Ovary (tissue), 9 donors: Measurements from ENCODE around the gene CCDC194. TPM values are rescaled to one million over a fixed set of nuclear protein-coding genes. Genes with fewer than 3 reads are reported as not detected.

Source experiments
- DNase-seq, 5 donors: peaks; one replicate each; pipeline ENCODE4 v3.0.0-alpha.2; 2019 to 2020
- H3K27ac ChIP-seq, 2 donors: fragments of 200-600 bp; one replicate each; pipeline versions ENCODE4 v1.5.1 to v1.8.0; 2019 to 2022
- H3K27me3 ChIP-seq: fragments of 200-600 bp; one replicate; pipeline ENCODE4 v1.8.0; 2022
- H3K36me3 ChIP-seq: fragments of 200-600 bp; sonication (generic); one replicate; pipeline ENCODE4 v1.5.1; 2019
- H3K4me1 ChIP-seq: one replicate; pipeline ENCODE4 v1.8.1; 2013; ENCODE audit warnings: mild to moderate bottlenecking, moderate library complexity; ENCODE audit not compliant: insufficient read depth
- H3K4me3 ChIP-seq: fragments of 200-600 bp; sonication (generic); one replicate; pipeline ENCODE4 v1.5.1; 2017
- H3K9me3 ChIP-seq, 2 donors: fragments of 200-600 bp in 1 of 2; sonication (generic) in 1 of 2; one replicate each; pipeline versions ENCODE4 v1.5.1 to v1.8.1; 2013 to 2019; ENCODE audit warnings: mild to moderate bottlenecking in 1 of 2, moderate library complexity in 1 of 2
- CTCF ChIP-seq, 3 donors: fragments of 450-650 bp in 2 of 3; fragments of 200-600 bp in 1 of 3; IDR thresholded peaks; one replicate each; pipeline versions ENCODE4 v1.5.1 to v1.8.0; 2016 to 2022; ENCODE audit warnings: antibody characterized with exemption in 3 of 3, mild to moderate bottlenecking in 1 of 3
- EP300 ChIP-seq: sonication (generic); formaldehyde crosslinking; IDR thresholded peaks from one replicate; pipeline ENCODE4 v1.6.1; 2017; ENCODE audit warnings: antibody characterized with exemption
- POLR2A ChIP-seq: fragments of 450-650 bp; IDR thresholded peaks from one replicate; pipeline ENCODE4 v1.6.1; 2017; ENCODE audit warnings: antibody characterized with exemption, mild to moderate bottlenecking, moderate library complexity
- WGBS, 3 donors: extraction: QIAGEN DNeasy Blood & Tissue Kit in 1 of 3; methylation state at CpG; one replicate each; pipeline versions ENCODE4 v1.1.5 to v1.1.7; 2013 to 2017; 5-methylcytosine and 5-hydroxymethylcytosine counted together
- intact Hi-C, 4 donors: fragments of 100-400 bp; cut with DNase I; formaldehyde crosslinking; loops; one replicate each; pipeline versions ENCODE4 v1.11.0 to v1.15.1; 2022 to 2023
- polyA plus RNA-seq, 2 donors: library from polyadenylated mRNA; stranded (reverse); fragments of 200-250 nt in 1 of 2; fragments of 350-450 nt in 1 of 2; fragmentation: Illumina TruSeq in 1 of 2; extraction: RNeasy Lipid Tissue Mini Kit (QIAGEN cat#74804) in 1 of 2; gene quantifications; one replicate each; pipeline ENCODE4 v1.2.3, GENCODE V29; 2013 to 2014
- total RNA-seq, 7 donors: library from RNA; depleted of rRNA in 2 of 7; stranded (reverse); fragments of >200 nt in 2 of 7; fragmentation: NEBNext Ultra II Directional in 3 of 7; extraction: Animal tissue kit (Norgen Biotek cat#: 25700) in 3 of 7; gene quantifications; one replicate each; pipeline versions ENCODE4 v1.1.0 to v1.2.4, GENCODE V29; 2016 to 2023
- donor health status: DM: no; HTN: no; CAD: no; lungs with moderate emphysema.
- donor health status: DM: no; HTN: no; CAD: no.
- donor health status: Bipolar disorder and iron deficiency.
- donor health status: DM: yes; HTN: yes; CAD: no.
- donor health status: DM: no; HTN: no; CAD: no.
- donor health status: DM: yes; HTN: yes; CAD: no.

Gene CCDC194
- total and polyA plus RNA-seq, 9 donors: 0.69 to 13.6 (median 5.7) TPM

- Histone ChIP-seq H3K27me3 (no peaks in the 10 kb centered on the region), H3K4me3 (no peak overlapping the region), H3K27ac (no peak overlapping the region), H3K4me1 (peaks cover 5% of the 10 kb centered on the region), H3K9me3 (no peaks in the 10 kb centered on the region), H3K36me3 (no peaks in the 10 kb centered on the region)
- DNase-seq: no peak
- TF ChIP-seq CTCF (IDR thresholded peaks at IDR 0.05) (no peak), EP300 (no peak), POLR2A (no peak)
- intact Hi-C loops: loop anchor here in 1 of 4 donors (10.0 kb wide), 1 partner anchor 123 kb away; the partner anchor contains the start of gene NXNL1
- WGBS, 3 donors: 85 to 89% (median 87%) methylated on average over 15 of the region's 15 CpGs
These were observed 52.6 kb downstream of the CCDC194 start for GRCh38 chr19:17341386-17341785.

- TF ChIP-seq EP300 (no peak), POLR2A (no peak), CTCF (IDR thresholded peaks at IDR 0.05) (no peak)
- no peaks in the 10 kb centered on the region for H3K9me3 ChIP-seq
- no peak for DNase-seq
- no peaks in the 10 kb centered on the region for H3K27me3 ChIP-seq
- no peaks in the 10 kb centered on the region for H3K36me3 ChIP-seq
- 64 to 75% (median 67%) methylated on average over 14 to 17 of the region's 17 CpGs for WGBS, 3 donors
- H3K27ac ChIP-seq: no peak overlapping the region
- H3K4me3 ChIP-seq: no peak overlapping the region
- intact Hi-C loops: loop anchor here in 1 of 4 donors (10.0 kb wide), 1 partner anchor 124 kb away; the partner anchor contains the start of gene NXNL1
- peaks cover 5% of the 10 kb centered on the region for H3K4me1 ChIP-seq
These were observed 53.1 kb downstream of the CCDC194 start for GRCh38 chr19:17340871-17341357.

Other genes with a start within 250 kb of the CCDC194 start
- gene USE1, start 178.8 kb downstream of the CCDC194 start, total RNA-seq: 10 to 100 TPM; 23.8 to 42.1 (median 30.9) TPM
- 10 to 100 TPM; 15.8 to 50.3 TPM for gene USE1, start 178.8 kb downstream of the CCDC194 start, polyA plus RNA-seq
- gene OCEL1, start 168.0 kb downstream of the CCDC194 start, total RNA-seq: 10 to 100 TPM in 6 of 7 donors, 1 to 10 TPM in 1; 6.4 to 39.8 (median 20.3) TPM
- gene OCEL1, start 168.0 kb downstream of the CCDC194 start, polyA plus RNA-seq: 10 to 100 TPM; 16.7 to 18.6 TPM
- 10 to 100 TPM; 21.5 to 46.4 (median 28.4) TPM for gene NR2F6, start 148.3 kb downstream of the CCDC194 start, total RNA-seq
- gene NR2F6, start 148.3 kb downstream of the CCDC194 start, polyA plus RNA-seq: 10 to 100 TPM in 1 of 2 donors, 1 to 10 TPM in 1; 3.7 to 10.5 TPM
- gene USHBP1, start 129.5 kb downstream of the CCDC194 start, total RNA-seq: 1 to 10 TPM; 1.5 to 7.0 (median 2.0) TPM
- gene USHBP1, start 129.5 kb downstream of the CCDC194 start, polyA plus RNA-seq: 1 to 10 TPM; 1.1 to 8.9 TPM
- gene BABAM1, start 126.8 kb downstream of the CCDC194 start, total RNA-seq: 10 to 100 TPM; 37.4 to 74.8 (median 57.8) TPM
- gene BABAM1, start 126.8 kb downstream of the CCDC194 start, polyA plus RNA-seq: 10 to 100 TPM; 62.6 to 99.1 TPM
- 1 to 10 TPM in 4 of 7 donors, under 1 TPM in 3; 0.23 to 1.6 (median 1.4) TPM for gene ANKLE1, start 112.3 kb downstream of the CCDC194 start, total RNA-seq
- under 1 TPM; 0.12 to 0.65 TPM for gene ANKLE1, start 112.3 kb downstream of the CCDC194 start, polyA plus RNA-seq
- 10 to 100 TPM; 12.4 to 25.1 (median 19.1) TPM for gene ABHD8, start 90.8 kb downstream of the CCDC194 start, total RNA-seq
- 10 to 100 TPM in 1 of 2 donors, under 1 TPM in 1; 0.55 to 15.3 TPM for gene ABHD8, start 90.8 kb downstream of the CCDC194 start, polyA plus RNA-seq
- gene MRPL34, start 88.3 kb downstream of the CCDC194 start, total RNA-seq: 10 to 100 TPM; 39.5 to 93.4 (median 53.4) TPM
- 10 to 100 TPM; 62.7 to 93.0 TPM for gene MRPL34, start 88.3 kb downstream of the CCDC194 start, polyA plus RNA-seq
- gene DDA1, start 84.6 kb downstream of the CCDC194 start, total RNA-seq: 10 to 100 TPM in 6 of 7 donors, 1 to 10 TPM in 1; 6.3 to 29.3 (median 18.6) TPM
- gene DDA1, start 84.6 kb downstream of the CCDC194 start, polyA plus RNA-seq: 10 to 100 TPM; 29.1 to 32.6 TPM
- 1 to 10 TPM; 2.0 to 8.9 (median 4.0) TPM for gene ANO8, start 59.3 kb downstream of the CCDC194 start, total RNA-seq
- 1 to 10 TPM; 2.1 to 3.7 TPM for gene ANO8, start 59.3 kb downstream of the CCDC194 start, polyA plus RNA-seq
- gene GTPBP3, start 56.6 kb downstream of the CCDC194 start, total RNA-seq: 10 to 100 TPM; 11.4 to 22.9 (median 18.2) TPM
- 10 to 100 TPM in 1 of 2 donors, 1 to 10 TPM in 1; 4.5 to 11.6 TPM for gene GTPBP3, start 56.6 kb downstream of the CCDC194 start, polyA plus RNA-seq
- 10 to 100 TPM in 2 of 7 donors, 1 to 10 TPM in 5; 2.0 to 22.7 (median 8.3) TPM for gene PLVAP, start 16.9 kb downstream of the CCDC194 start, total RNA-seq
- 10 to 100 TPM in 1 of 2 donors, 1 to 10 TPM in 1; 2.7 to 15.0 TPM for gene PLVAP, start 16.9 kb downstream of the CCDC194 start, polyA plus RNA-seq
- 100 to 1,000 TPM; 400 to 715 (median 557) TPM for gene BST2, start 11.4 kb upstream of the CCDC194 start, total RNA-seq
- gene BST2, start 11.4 kb upstream of the CCDC194 start, polyA plus RNA-seq: 100 to 1,000 TPM; 207 to 760 TPM
- 10 to 100 TPM; 54.4 to 90.4 (median 81.4) TPM for gene MVB12A, start 25.9 kb upstream of the CCDC194 start, total RNA-seq
- 10 to 100 TPM in 1 of 2 donors, 1 to 10 TPM in 1; 7.6 to 77.8 TPM for gene MVB12A, start 25.9 kb upstream of the CCDC194 start, polyA plus RNA-seq
- gene TMEM221, start 54.5 kb upstream of the CCDC194 start, total RNA-seq: 10 to 100 TPM in 2 of 7 donors, 1 to 10 TPM in 5; 1.4 to 14.1 (median 7.5) TPM
- 1 to 10 TPM; 2.5 to 3.2 TPM for gene TMEM221, start 54.5 kb upstream of the CCDC194 start, polyA plus RNA-seq
- gene NXNL1, start 66.7 kb upstream of the CCDC194 start, total RNA-seq: not detected
- gene NXNL1, start 66.7 kb upstream of the CCDC194 start, polyA plus RNA-seq: under 1 TPM in 1 of 2 donors, not detected in 1; 0.11 TPM
- gene SLC27A1, start 76.3 kb upstream of the CCDC194 start, total RNA-seq: 10 to 100 TPM; 27.3 to 43.1 (median 37.8) TPM
- 10 to 100 TPM in 1 of 2 donors, 1 to 10 TPM in 1; 4.6 to 42.3 TPM for gene SLC27A1, start 76.3 kb upstream of the CCDC194 start, polyA plus RNA-seq
- gene PGLS, start 117.5 kb upstream of the CCDC194 start, total RNA-seq: 10 to 100 TPM; 43.9 to 93.0 (median 73.9) TPM
- 10 to 100 TPM; 11.0 to 72.3 TPM for gene PGLS, start 117.5 kb upstream of the CCDC194 start, polyA plus RNA-seq
- 10 to 100 TPM; 30.4 to 75.2 (median 45.2) TPM for gene COLGALT1, start 161.5 kb upstream of the CCDC194 start, total RNA-seq
- 10 to 100 TPM; 31.4 to 72.6 TPM for gene COLGALT1, start 161.5 kb upstream of the CCDC194 start, polyA plus RNA-seq